ENCODE measurements around the gene RNF26. TPM values are rescaled to one million over a fixed set of nuclear protein-coding genes. Genes with fewer than 3 reads are reported as not detected.

Gene RNF26
- total and polyA plus RNA-seq, 2 donors (not counting 1 experiment from before 2014, with no cell fraction given): 7.1 to 22.9 TPM

GRCh38 chr11:119369132-119369925, 35.0 kb downstream of the RNF26 start:
- peaks cover 23% of the 10 kb centered on the region for H3K4me1 ChIP-seq (ENCODE audit: control insufficient read depth, extremely low read depth, insufficient read depth, low read length)
- no peak overlapping the region for H3K4me2 ChIP-seq (ENCODE audit: extremely low read depth, insufficient read depth, low read length)
- no peak for DNase-seq (ENCODE audit: low read depth in 2 of 2)
- no peaks in the 10 kb centered on the region for H3K79me2 ChIP-seq (ENCODE audit: control insufficient read depth, insufficient read depth, low read length)
- no peak overlapping the region for H3K27ac ChIP-seq (ENCODE audit: insufficient read depth, low read length)
- H3K4me3 ChIP-seq (replicated peaks in 1 of 4; ENCODE audit: control extremely low read depth in 1 of 4, insufficient read depth in 1 of 4, low read depth in 3 of 4, low read length in 4 of 4): no peak overlapping the region
- H3K9me3 ChIP-seq (ENCODE audit: control insufficient read depth, insufficient read depth, low read depth, low read length): no peaks in the 10 kb centered on the region
- no peak overlapping the region for H2AFZ ChIP-seq (ENCODE audit: low read length)
- TF ChIP-seq CTCF (conservative IDR thresholded peaks at IDR 0.05 in 1 of 2, IDR thresholded peaks at IDR 0.05 in 1 of 2; ENCODE audit: low read depth in 1 of 2, low read length in 2 of 2) (no peak), EZH2 (IDR thresholded peaks at IDR 0.05; ENCODE audit: low read length, missing control alignments) (no peak)
- no peaks in the 10 kb centered on the region for H3K36me3 ChIP-seq (ENCODE audit: control insufficient read depth, insufficient read depth, low read length)
- no peak overlapping the region for H3K9ac ChIP-seq (ENCODE audit: insufficient read depth, low read length)
- H4K20me1 ChIP-seq (ENCODE audit: control insufficient read depth, extremely low read depth, insufficient read depth, low read length): no peaks in the 10 kb centered on the region
- H3K27me3 ChIP-seq (ENCODE audit: control insufficient read depth, insufficient read depth, low read length): peaks cover 8% of the 10 kb centered on the region

GRCh38 chr11:119370486-119371046, 36.2 kb downstream of the RNF26 start:
- TF ChIP-seq CTCF (conservative IDR thresholded peaks at IDR 0.05 in 1 of 2, IDR thresholded peaks at IDR 0.05 in 1 of 2; ENCODE audit: low read depth in 1 of 2, low read length in 2 of 2) (no peak), EZH2 (IDR thresholded peaks at IDR 0.05; ENCODE audit: low read length, missing control alignments) (no peak)
- Histone ChIP-seq H3K27me3 (ENCODE audit: control insufficient read depth, insufficient read depth, low read length) (peaks cover 5% of the 10 kb centered on the region), H3K9ac (ENCODE audit: insufficient read depth, low read length) (no peak overlapping the region), H3K79me2 (ENCODE audit: control insufficient read depth, insufficient read depth, low read length) (no peaks in the 10 kb centered on the region), H3K4me1 (ENCODE audit: control insufficient read depth, extremely low read depth, insufficient read depth, low read length) (peaks cover 29% of the 10 kb centered on the region), H2AFZ (ENCODE audit: low read length) (no peak overlapping the region), H3K4me2 (ENCODE audit: extremely low read depth, insufficient read depth, low read length) (no peak overlapping the region), H3K27ac (ENCODE audit: insufficient read depth, low read length) (no peak overlapping the region), H3K36me3 (ENCODE audit: control insufficient read depth, insufficient read depth, low read length) (no peaks in the 10 kb centered on the region), H4K20me1 (ENCODE audit: control insufficient read depth, extremely low read depth, insufficient read depth, low read length) (no peaks in the 10 kb centered on the region), H3K4me3 (replicated peaks in 1 of 4; ENCODE audit: control extremely low read depth in 1 of 4, insufficient read depth in 1 of 4, low read depth in 3 of 4, low read length in 4 of 4) (no peak overlapping the region), H3K9me3 (ENCODE audit: control insufficient read depth, insufficient read depth, low read depth, low read length) (no peaks in the 10 kb centered on the region)
- no peak for DNase-seq (ENCODE audit: low read depth in 2 of 2)

GRCh38 chr11:119371067-119371601, 36.8 kb downstream of the RNF26 start:
- no peaks in the 10 kb centered on the region for H3K36me3 ChIP-seq (ENCODE audit: control insufficient read depth, insufficient read depth, low read length)
- H3K9me3 ChIP-seq (ENCODE audit: control insufficient read depth, insufficient read depth, low read depth, low read length): no peaks in the 10 kb centered on the region
- TF ChIP-seq EZH2 (IDR thresholded peaks at IDR 0.05; ENCODE audit: low read length, missing control alignments) (no peak), CTCF (conservative IDR thresholded peaks at IDR 0.05 in 1 of 2, IDR thresholded peaks at IDR 0.05 in 1 of 2; ENCODE audit: low read depth in 1 of 2, low read length in 2 of 2) (no peak)
- H3K4me1 ChIP-seq (ENCODE audit: control insufficient read depth, extremely low read depth, insufficient read depth, low read length): peaks cover 34% of the 10 kb centered on the region
- no peak overlapping the region for H3K4me2 ChIP-seq (ENCODE audit: extremely low read depth, insufficient read depth, low read length)
- DNase-seq (ENCODE audit: low read depth in 2 of 2): no peak
- H2AFZ ChIP-seq (ENCODE audit: low read length): no peak overlapping the region
- no peak overlapping the region for H3K9ac ChIP-seq (ENCODE audit: insufficient read depth, low read length)
- no peaks in the 10 kb centered on the region for H3K79me2 ChIP-seq (ENCODE audit: control insufficient read depth, insufficient read depth, low read length)
- peaks cover 5% of the 10 kb centered on the region for H3K27me3 ChIP-seq (ENCODE audit: control insufficient read depth, insufficient read depth, low read length)
- no peak overlapping the region for H3K27ac ChIP-seq (ENCODE audit: insufficient read depth, low read length)
- H4K20me1 ChIP-seq (ENCODE audit: control insufficient read depth, extremely low read depth, insufficient read depth, low read length): no peaks in the 10 kb centered on the region
- no peak overlapping the region for H3K4me3 ChIP-seq (replicated peaks in 1 of 4; ENCODE audit: control extremely low read depth in 1 of 4, insufficient read depth in 1 of 4, low read depth in 3 of 4, low read length in 4 of 4)

Measured in fibroblast of lung (primary cell).